Osteoblast (primary cell): ENCODE data around the gene GOT2. TPM values are rescaled to one million over a fixed set of nuclear protein-coding genes. Genes with fewer than 3 reads are reported as not detected.
"Not testable (repeated sequence)": the region's sequence is repeated elsewhere in the genome, so short reads cannot be mapped to it uniquely, and the experiment has no call there.

Experiments
- DNase-seq: peaks from one replicate; pipeline ENCODE4 v3.0.0; 2011; ENCODE audit warnings: low spot score, mixed read lengths; ENCODE audit not compliant: insufficient read length; ENCODE audit errors: missing footprints
- H2AFZ ChIP-seq: 2 replicates; pipeline ENCODE4 v1.6.0; 2011; ENCODE audit warnings: mild to moderate bottlenecking, low read length
- H3K27ac ChIP-seq: 2 replicates; pipeline ENCODE4 v1.5.1; 2011; ENCODE audit warnings: mild to moderate bottlenecking, low read depth, low read length, moderate library complexity
- H3K27me3 ChIP-seq: 2 replicates; pipeline ENCODE4 v1.6.0; 2012; ENCODE audit warnings: mild to moderate bottlenecking, control low read depth, inconsistent platforms, low read length, moderate library complexity; ENCODE audit not compliant: insufficient read depth
- H3K36me3 ChIP-seq: 2 replicates; pipeline ENCODE4 v1.5.1; 2011; ENCODE audit warnings: mild to moderate bottlenecking, low read length, control low read depth, moderate library complexity; ENCODE audit not compliant: insufficient read depth
- H3K4me1 ChIP-seq: 2 replicates; pipeline ENCODE4 v1.5.1; 2011; ENCODE audit warnings: mild to moderate bottlenecking, low read length, control low read depth, moderate library complexity; ENCODE audit not compliant: insufficient read depth
- H3K4me2 ChIP-seq: 2 replicates; pipeline ENCODE4 v1.6.0; 2011; ENCODE audit warnings: mild to moderate bottlenecking, low read length; ENCODE audit not compliant: insufficient read depth
- H3K4me3 ChIP-seq: fragments of 200-600 bp; sonication (generic); 3 replicates; pipeline ENCODE4 v1.5.1; 2012; ENCODE audit warnings: mild to moderate bottlenecking, low read length, inconsistent platforms; ENCODE audit not compliant: insufficient read depth
- H3K79me2 ChIP-seq: 2 replicates; pipeline ENCODE4 v1.6.0; 2012; ENCODE audit warnings: mild to moderate bottlenecking, low read length, control low read depth, inconsistent platforms; ENCODE audit not compliant: insufficient read depth
- H3K9me3 ChIP-seq: 2 replicates; pipeline ENCODE4 v1.5.1; 2011; ENCODE audit warnings: low read depth, low read length, control low read depth
- H4K20me1 ChIP-seq: 2 replicates; pipeline ENCODE4 v1.6.0; 2012; ENCODE audit warnings: mild to moderate bottlenecking, low read length, control low read depth; ENCODE audit not compliant: insufficient read depth
- CTCF ChIP-seq: IDR thresholded peaks from 2 replicates; pipeline ENCODE4 v1.5.1; 2011; ENCODE audit warnings: mild to moderate bottlenecking, low read depth, low read length, moderate library complexity; ENCODE audit errors: extremely low read depth
- total RNA-seq: library from RNA; depleted of rRNA; stranded (reverse); fragments of >200 nt; gene quantifications from 2 replicates; pipeline ENCODE4 v1.2.3, GENCODE V29; 2012

GOT2 gene
- total RNA-seq, 1 donor = 21.4 TPM

GRCh38 chr16:58744497-58744896, 10.4 kb upstream of the GOT2 start:
- no peak for TF ChIP-seq CTCF

GRCh38 chr16:58741976-58742375, 7.9 kb upstream of the GOT2 start:
- Histone ChIP-seq H3K79me2 (no peaks in the 10 kb centered on the region), H3K27ac (no peak overlapping the region), H3K9me3 (no peaks in the 10 kb centered on the region), H3K4me2 (no peak overlapping the region), H4K20me1 (no peaks in the 10 kb centered on the region), H3K4me1 (no peaks in the 10 kb centered on the region), H3K4me3 (no peak overlapping the region), H3K27me3 (no peaks in the 10 kb centered on the region), H3K36me3 (no peaks in the 10 kb centered on the region), H2AFZ (no peak overlapping the region)
- no peak for TF ChIP-seq CTCF
- DNase-seq = no peak

More at GRCh38 chr16:58744497-58744896, 10.4 kb upstream of the GOT2 start:
- Histone ChIP-seq H3K9me3 (no peaks in the 10 kb centered on the region), H4K20me1 (no peaks in the 10 kb centered on the region), H3K36me3 (no peaks in the 10 kb centered on the region), H3K4me3 (no peak overlapping the region), H3K27me3 (no peaks in the 10 kb centered on the region), H3K27ac (no peak overlapping the region), H3K79me2 (no peaks in the 10 kb centered on the region), H2AFZ (no peak overlapping the region), H3K4me1 (no peaks in the 10 kb centered on the region), H3K4me2 (no peak overlapping the region)
- DNase-seq = no peak

- no peak for DNase-seq
- Histone ChIP-seq H2AFZ (no peak overlapping the region), H3K79me2 (no peaks in the 10 kb centered on the region), H3K27ac (no peak overlapping the region), H3K27me3 (no peaks in the 10 kb centered on the region), H3K36me3 (no peaks in the 10 kb centered on the region), H3K9me3 (no peaks in the 10 kb centered on the region), H4K20me1 (no peaks in the 10 kb centered on the region), H3K4me3 (no peak overlapping the region), H3K4me2 (no peak overlapping the region), H3K4me1 (no peaks in the 10 kb centered on the region)
- no peak for TF ChIP-seq CTCF
Observed at GRCh38 chr16:58741166-58741565, 7.0 kb upstream of the GOT2 start.

GRCh38 chr16:58738672-58739296, 4.7 kb upstream of the GOT2 start:
- Histone ChIP-seq H2AFZ (no peak overlapping the region), H3K4me1 (peaks cover 2% of the 10 kb centered on the region), H3K36me3 (no peaks in the 10 kb centered on the region), H3K27ac (no peak overlapping the region), H3K79me2 (peaks cover 7% of the 10 kb centered on the region), H3K4me2 (no peak overlapping the region), H4K20me1 (no peaks in the 10 kb centered on the region), H3K9me3 (no peaks in the 10 kb centered on the region), H3K4me3 (no peak overlapping the region), H3K27me3 (no peaks in the 10 kb centered on the region)
- TF ChIP-seq CTCF = no peak
- no peak for DNase-seq

GRCh38 chr16:58736341-58736740, 2.2 kb upstream of the GOT2 start:
- not testable (repeated sequence) for H4K20me1 ChIP-seq, H3K9me3 ChIP-seq, H3K4me3 ChIP-seq, H2AFZ ChIP-seq, H3K4me2 ChIP-seq, H3K36me3 ChIP-seq, DNase-seq, H3K27ac ChIP-seq, H3K27me3 ChIP-seq
- Histone ChIP-seq H3K4me1 (peaks cover 15% of the 10 kb centered on the region), H3K79me2 (peaks cover 24% of the 10 kb centered on the region)
